HEK293 (cell line): Measurements from ENCODE around the gene KLF7.

Experiments used
- CTCF ChIA-PET: fragments of 350-600 bp; formaldehyde crosslinking; extraction: SDS; loops from one replicate; lab custom pipeline; 2021; ENCODE audit warnings: antibody characterized with exemption; lab: Yijun Ruan, JAX
- POLR2A ChIA-PET: fragments of 300-600 bp; formaldehyde crosslinking; extraction: SDS; loops from one replicate; lab custom pipeline; 2020; ENCODE audit warnings: antibody characterized with exemption, inconsistent platforms; lab: Yijun Ruan, JAX
- H3K27ac ChIP-seq: fragments of 200-500 bp; sonication (Bioruptor generic); 2 replicates; pipeline ENCODE4 v1.5.1; 2014; ENCODE audit warnings: low read depth, low read length, control low read depth, inconsistent platforms; ENCODE audit errors: extremely low read depth
- H3K36me3 ChIP-seq, 2 experiments: fragments of 200-500 bp in 1 of 2; sonication (Bioruptor generic) in 1 of 2; 1 replicate in 1 of 2; 2 replicates in 1 of 2; pipeline ENCODE4 v1.5.1; 2014 to 2017; ENCODE audit warnings: inconsistent platforms in 2 of 2, low read length in 2 of 2; ENCODE audit not compliant: control insufficient read depth in 2 of 2, insufficient read depth in 1 of 2
- H3K4me1 ChIP-seq: fragments of 200-500 bp; sonication (Bioruptor generic); 2 replicates; pipeline ENCODE4 v1.5.1; 2014; ENCODE audit warnings: mild to moderate bottlenecking, low read length, inconsistent platforms; ENCODE audit not compliant: control insufficient read depth, insufficient read depth
- H3K4me3 ChIP-seq: 2 replicates; pipeline ENCODE4 v1.5.1; 2011; ENCODE audit warnings: low read depth, mild to moderate bottlenecking, control low read depth, low read length, moderate library complexity
- H3K9me3 ChIP-seq: fragments of 200-500 bp; sonication (Bioruptor generic); 2 replicates; pipeline ENCODE4 v1.5.1; 2014; ENCODE audit warnings: low read depth, low read length, inconsistent platforms; ENCODE audit not compliant: control insufficient read depth, insufficient read depth
- ATF2 ChIP-seq: fragments of 450-650 bp; formaldehyde crosslinking; IDR thresholded peaks from 2 replicates; pipeline ENCODE4 v1.5.1; 2016; ENCODE audit warnings: missing biosample characterization, missing genetic modification characterization, low read depth
- BCL11B ChIP-seq: fragments of 450-650 bp; formaldehyde crosslinking; IDR thresholded peaks from 2 replicates; pipeline ENCODE4 v1.5.1; 2016; ENCODE audit warnings: low read depth, missing biosample characterization, missing genetic modification characterization
- FEZF1 ChIP-seq: fragments of 450-650 bp; formaldehyde crosslinking; IDR thresholded peaks from 2 replicates; pipeline ENCODE4 v1.5.1; 2016; ENCODE audit warnings: missing biosample characterization, missing genetic modification characterization
- KLF16 ChIP-seq: fragments of 450-650 bp; formaldehyde crosslinking; IDR thresholded peaks from 2 replicates; pipeline ENCODE4 v1.5.1; 2017; ENCODE audit warnings: missing biosample characterization, missing genetic modification characterization
- MEIS1 ChIP-seq: sonication (generic); formaldehyde crosslinking; IDR thresholded peaks from 2 replicates; pipeline ENCODE4 v1.8.1; 2022; ENCODE audit warnings: missing genetic modification reagents, mild to moderate bottlenecking, borderline replicate concordance
- PRDM1 ChIP-seq: fragments of 450-650 bp; formaldehyde crosslinking; IDR thresholded peaks from 2 replicates; pipeline ENCODE4; 2016; ENCODE audit warnings: missing biosample characterization, missing genetic modification characterization
- SP2 ChIP-seq: fragments of 450-650 bp; formaldehyde crosslinking; IDR thresholded peaks from 2 replicates; pipeline ENCODE4 v1.5.1; 2016; ENCODE audit warnings: missing biosample characterization, missing genetic modification characterization
- SP7 ChIP-seq: fragments of 450-650 bp; formaldehyde crosslinking; IDR thresholded peaks from 2 replicates; pipeline ENCODE4 v1.5.1; 2016; ENCODE audit warnings: missing biosample characterization, missing genetic modification characterization
- ZBTB49 ChIP-seq: fragments of 450-650 bp; formaldehyde crosslinking; IDR thresholded peaks from 2 replicates; pipeline ENCODE4 v1.5.1; 2016; ENCODE audit warnings: missing biosample characterization, missing genetic modification characterization, low read depth
- ZFP41 ChIP-seq: fragments of 450-650 bp; formaldehyde crosslinking; IDR thresholded peaks from 2 replicates; pipeline ENCODE4 v1.5.1; 2016; ENCODE audit warnings: missing biosample characterization, missing genetic modification characterization, borderline replicate concordance
- ZNF10 ChIP-seq: fragments of 450-650 bp; formaldehyde crosslinking; IDR thresholded peaks from 2 replicates; pipeline ENCODE4 v1.5.1; 2017; ENCODE audit warnings: missing biosample characterization, missing genetic modification characterization
- ZNF121 ChIP-seq: fragments of 450-650 bp; formaldehyde crosslinking; IDR thresholded peaks from 2 replicates; pipeline ENCODE4 v1.5.1; 2016; ENCODE audit warnings: missing biosample characterization, missing genetic modification characterization
- ZNF214 ChIP-seq: fragments of 450-650 bp; formaldehyde crosslinking; IDR thresholded peaks from 2 replicates; pipeline ENCODE4 v1.5.1; 2017; ENCODE audit warnings: missing biosample characterization, mild to moderate bottlenecking, missing genetic modification characterization, borderline replicate concordance
- ZNF24 ChIP-seq: fragments of 450-650 bp; formaldehyde crosslinking; IDR thresholded peaks from 2 replicates; pipeline ENCODE4 v1.5.1; 2016; ENCODE audit warnings: missing biosample characterization, missing genetic modification characterization
- ZNF341 ChIP-seq: fragments of 450-650 bp; formaldehyde crosslinking; IDR thresholded peaks from 2 replicates; pipeline ENCODE4; 2016; ENCODE audit warnings: low read depth, missing biosample characterization, missing genetic modification characterization
- ZNF404 ChIP-seq: fragments of 450-650 bp; formaldehyde crosslinking; IDR thresholded peaks from 2 replicates; pipeline ENCODE4 v1.5.1; 2017; ENCODE audit warnings: missing biosample characterization, missing genetic modification characterization
- ZNF513 ChIP-seq: fragments of 450-650 bp; IDR thresholded peaks from 2 replicates; pipeline ENCODE4 v1.5.1; 2018; ENCODE audit warnings: missing biosample characterization, missing genetic modification characterization
- ZNF558 ChIP-seq: fragments of 450-650 bp; formaldehyde crosslinking; IDR thresholded peaks from 2 replicates; pipeline ENCODE4 v1.5.1; 2016; ENCODE audit warnings: missing biosample characterization, missing genetic modification characterization
- ZNF626 ChIP-seq: fragments of 450-650 bp; sonication (Bioruptor Pico); formaldehyde crosslinking; IDR thresholded peaks from 2 replicates; pipeline ENCODE4 v1.5.1; 2018; ENCODE audit warnings: missing biosample characterization, missing genetic modification characterization, inconsistent platforms
- ZNF639 ChIP-seq: fragments of 450-650 bp; formaldehyde crosslinking; IDR thresholded peaks from 2 replicates; pipeline ENCODE4 v1.5.1; 2016; ENCODE audit warnings: missing biosample characterization, missing genetic modification characterization
- ZNF660 ChIP-seq: fragments of 450-650 bp; IDR thresholded peaks from 2 replicates; pipeline ENCODE4 v1.5.1; 2018; ENCODE audit warnings: missing biosample characterization, mild to moderate bottlenecking, missing genetic modification characterization
- ZNF76 ChIP-seq: fragments of 450-650 bp; formaldehyde crosslinking; IDR thresholded peaks from 2 replicates; pipeline ENCODE4; 2016; ENCODE audit warnings: low read depth, missing biosample characterization, missing genetic modification characterization, borderline replicate concordance
- ZNF776 ChIP-seq: fragments of 450-650 bp; formaldehyde crosslinking; IDR thresholded peaks from 2 replicates; pipeline ENCODE4 v1.5.0; 2017; ENCODE audit warnings: missing biosample characterization, missing genetic modification characterization, borderline replicate concordance
- ZNF791 ChIP-seq: fragments of 450-650 bp; formaldehyde crosslinking; IDR thresholded peaks from 2 replicates; pipeline ENCODE4 v1.5.1; 2016; ENCODE audit warnings: missing biosample characterization, missing genetic modification characterization

Gene KLF7

GRCh38 chr2:207115715-207116364 lies 49.9 kb downstream of the KLF7 start:
- no peaks in the 10 kb centered on the region for H3K9me3 ChIP-seq
- H3K27ac ChIP-seq, result no peak overlapping the region
- H3K36me3 ChIP-seq, result no peaks in the 10 kb centered on the region
- H3K4me3 ChIP-seq, result no peak overlapping the region
- ChIA-PET POLR2A (no interaction called here), CTCF (interaction anchor here (0.7 kb wide), 1 partner anchor 34 kb away, joined by 3 read pairs; no protein-coding TSS in a partner anchor)
- H3K4me1 ChIP-seq, result no peaks in the 10 kb centered on the region
- TF ChIP-seq ZNF10 (tag by site-specific recombination) (no peak), ZNF24 (tag by site-specific recombination) (no peak), ZBTB49 (tag by site-specific recombination) (no peak), ZNF121 (tag by site-specific recombination) (no peak), BCL11B (no peak), PRDM1 (tag by site-specific recombination) (no peak), SP2 (tag by site-specific recombination) (no peak), ZNF791 (tag by site-specific recombination) (no peak), ZNF626 (tag by site-specific recombination) (no peak)

GRCh38 chr2:207113414-207113813 lies 52.3 kb downstream of the KLF7 start:
- ChIA-PET POLR2A (no interaction called here), CTCF (no interaction called here)
- no peaks in the 10 kb centered on the region for H3K9me3 ChIP-seq
- H3K36me3 ChIP-seq, result no peaks in the 10 kb centered on the region
- H3K27ac ChIP-seq, result no peak overlapping the region
- H3K4me3 ChIP-seq, result no peak overlapping the region
- H3K4me1 ChIP-seq, result peaks cover under 1% of the 10 kb centered on the region; the same call in 1 of the 2 replicates
- TF ChIP-seq ZNF776 (no peak), ZFP41 (tag by site-specific recombination) (no peak), KLF16 (tag by site-specific recombination) (no peak)
- TF ChIP-seq, all 188 proteins: peak for 0

GRCh38 chr2:207112785-207113184 lies 53.0 kb downstream of the KLF7 start:
- Histone ChIP-seq H3K4me1 (peaks cover 3% of the 10 kb centered on the region), H3K4me3 (no peak overlapping the region), H3K9me3 (no peaks in the 10 kb centered on the region)
- POLR2A ChIA-PET, result no interaction called here
- CTCF ChIA-PET, result interaction anchor here (0.6 kb wide), 1 partner anchor 361 kb away, joined by 3 read pairs; no protein-coding TSS in a partner anchor
- no peak for TF ChIP-seq ZNF341 (tag by site-specific recombination)
- TF ChIP-seq MEIS1 (CRISPR knock-in tag), result no peak
- TF ChIP-seq ZNF513 (tag by site-specific recombination), result no peak
- no peak for TF ChIP-seq SP7 (tag by site-specific recombination)
- no peak for TF ChIP-seq ZNF214 (tag by site-specific recombination)
- no peak for TF ChIP-seq ZNF404
- no peak for TF ChIP-seq ZNF558
- TF ChIP-seq ZNF76 (tag by site-specific recombination), result no peak
- no peak for TF ChIP-seq FEZF1 (tag by site-specific recombination)
- TF ChIP-seq ZNF660, result no peak
- no peak for TF ChIP-seq ZNF639 (tag by site-specific recombination)
- TF ChIP-seq ATF2 (tag by site-specific recombination), result no peak
- TF ChIP-seq, all 188 proteins: peak for 0
- Histone ChIP-seq H3K27ac (no peak overlapping the region), H3K36me3 (no peaks in the 10 kb centered on the region)
